ENCODE measurements around the gene IGF2R.
"Not testable (repeated sequence)": the region's sequence is repeated elsewhere in the genome, so short reads cannot be mapped to it uniquely, and the experiment has no call there.

Gene IGF2R

DNA sequence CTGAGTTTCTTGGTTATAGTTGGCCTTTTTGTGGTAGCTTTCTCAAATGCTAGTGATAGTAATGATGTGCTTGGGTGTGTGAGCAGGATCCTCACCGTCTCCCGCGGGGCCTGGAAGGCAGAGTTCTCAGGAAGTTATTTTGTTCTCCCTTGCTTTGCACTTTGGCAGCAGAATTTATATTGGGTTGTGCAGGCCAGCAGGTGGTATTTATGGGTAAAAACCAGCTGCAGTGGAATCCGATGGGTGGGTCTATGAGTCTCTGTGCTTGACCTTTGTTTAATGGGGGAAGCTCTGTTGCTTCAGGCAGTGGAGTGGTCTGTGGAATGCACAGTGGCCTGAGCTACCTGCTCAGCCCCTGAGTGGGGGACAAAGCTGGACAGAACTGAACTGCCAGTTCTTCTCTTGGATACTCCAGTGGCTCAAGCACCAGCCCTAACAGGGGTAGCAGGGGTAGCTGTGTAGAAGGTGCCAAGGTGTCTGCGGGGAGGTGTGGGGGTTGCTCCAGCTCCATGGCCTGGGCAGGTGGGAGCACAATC is 27.3 kb downstream of the IGF2R start:
- no peak overlapping the region for H3K4me3 Mint-ChIP-seq
- H3K4me1 Mint-ChIP-seq = peaks cover 88% of the 10 kb centered on the region
- H3K9me3 Mint-ChIP-seq = peaks cover 17% of the 10 kb centered on the region
- peaks cover 64% of the 10 kb centered on the region for H3K36me3 Mint-ChIP-seq
- no peak overlapping the region for H3K27ac Mint-ChIP-seq
- no peaks in the 10 kb centered on the region for H3K27me3 Mint-ChIP-seq

DNA sequence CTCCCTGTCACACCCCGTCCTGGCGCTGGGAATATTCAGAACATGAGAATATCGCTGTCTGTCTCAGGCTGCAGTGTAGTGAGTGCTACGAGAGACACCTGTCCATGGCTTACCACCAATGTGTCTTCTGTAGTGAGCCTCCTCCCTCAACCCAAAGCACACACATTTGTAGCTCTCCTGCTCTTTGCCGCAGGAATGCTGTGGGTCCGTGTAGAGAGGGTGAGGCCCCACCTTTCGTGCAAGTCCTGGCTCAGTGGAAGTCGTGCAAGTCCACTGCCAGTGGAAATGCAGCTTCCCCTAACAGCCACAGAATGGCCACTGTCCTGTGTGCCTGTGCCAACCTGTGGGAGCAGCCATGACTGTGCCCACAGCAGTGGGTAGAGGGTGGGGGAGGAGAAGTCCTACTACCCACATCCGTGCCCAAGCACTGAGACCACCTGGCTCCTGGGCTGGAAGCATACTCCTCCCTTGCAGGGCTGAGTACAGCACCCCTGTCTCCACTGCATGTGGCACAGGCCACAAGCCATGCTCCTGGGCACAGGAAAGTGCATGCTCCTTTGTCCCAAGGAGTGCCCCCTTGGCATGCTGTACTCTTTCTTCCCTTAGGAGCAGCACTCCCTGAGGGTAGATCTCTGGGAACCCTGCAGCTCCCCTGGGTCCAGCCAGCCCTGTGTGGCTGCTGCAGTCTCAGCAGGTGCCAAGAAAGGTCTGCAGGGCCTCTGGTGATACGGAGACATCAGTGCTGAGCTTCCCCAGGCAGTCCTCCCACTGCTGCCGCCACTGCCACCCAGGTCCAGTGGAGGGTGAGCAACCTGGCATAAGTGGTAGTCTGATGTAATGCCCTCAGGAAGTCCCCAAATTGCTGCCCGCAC is 28.0 kb downstream of the IGF2R start:
- peaks cover 58% of the 10 kb centered on the region for H3K36me3 Mint-ChIP-seq
- peaks cover 17% of the 10 kb centered on the region for H3K9me3 Mint-ChIP-seq
- H3K27me3 Mint-ChIP-seq = no peaks in the 10 kb centered on the region
- H3K4me1 Mint-ChIP-seq = peaks cover 81% of the 10 kb centered on the region
- no peak overlapping the region for H3K4me3 Mint-ChIP-seq
- H3K27ac Mint-ChIP-seq = no peak overlapping the region

DNA sequence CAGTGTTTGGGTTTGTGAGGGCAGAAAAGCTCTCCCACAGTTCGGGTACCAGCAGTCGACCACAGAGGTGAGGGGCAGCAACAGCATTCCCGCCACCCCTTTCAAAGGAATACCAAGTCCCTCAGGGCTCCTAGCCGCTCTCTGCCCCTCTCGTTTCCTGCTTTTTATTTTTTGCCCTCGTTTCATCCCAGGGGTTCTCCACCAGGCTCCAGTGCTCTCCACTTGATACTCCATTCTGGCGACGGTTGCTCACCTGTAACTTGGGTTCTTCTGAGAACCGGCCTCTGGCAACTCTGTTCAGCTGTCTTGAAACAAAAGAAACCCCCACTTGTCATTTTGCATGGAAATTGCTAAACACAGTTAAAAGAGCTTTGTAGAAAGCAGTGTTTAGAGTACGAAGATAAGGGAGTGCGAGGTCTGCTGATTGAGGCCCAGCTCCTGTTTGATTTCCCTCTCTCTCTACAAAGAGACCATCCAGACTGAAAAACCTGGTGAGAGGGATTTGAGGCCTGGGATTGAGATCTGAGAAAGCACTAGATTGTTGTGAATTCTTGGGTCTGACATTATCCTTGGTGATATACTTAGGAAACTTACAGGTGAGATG is 28.7 kb downstream of the IGF2R start:
- no peak overlapping the region for H3K4me3 Mint-ChIP-seq
- peaks cover 55% of the 10 kb centered on the region for H3K36me3 Mint-ChIP-seq
- peaks cover 17% of the 10 kb centered on the region for H3K9me3 Mint-ChIP-seq
- H3K4me1 Mint-ChIP-seq = peaks cover 79% of the 10 kb centered on the region
- no peak overlapping the region for H3K27ac Mint-ChIP-seq
- H3K27me3 Mint-ChIP-seq = no peaks in the 10 kb centered on the region

DNA sequence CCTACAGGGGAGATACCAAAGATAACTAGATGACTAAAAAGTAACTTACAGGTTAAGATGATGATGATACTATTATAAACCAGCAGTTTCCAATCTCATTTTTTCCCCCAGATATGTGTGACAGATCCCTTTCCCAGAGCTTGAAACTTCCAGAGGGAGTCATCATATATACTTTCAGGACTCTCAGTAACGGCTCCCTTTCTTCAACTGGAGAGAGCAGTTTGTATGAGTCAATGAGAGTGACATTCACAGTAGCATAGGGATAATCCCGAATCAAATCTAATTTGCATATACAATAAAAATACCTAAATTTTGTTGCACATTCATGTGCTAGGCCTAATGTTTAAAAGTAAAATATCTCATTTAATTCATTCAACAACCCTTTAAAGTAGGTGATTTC is 29.7 kb downstream of the IGF2R start:
- Mint-ChIP-seq H3K27me3 (no peaks in the 10 kb centered on the region), H3K36me3 (peaks cover 46% of the 10 kb centered on the region), H3K9me3 (peaks cover 17% of the 10 kb centered on the region), H3K4me3 (peak overlapping the region; percentile 65), H3K4me1 (peaks cover 76% of the 10 kb centered on the region), H3K27ac (peak overlapping the region; percentile 60)

DNA sequence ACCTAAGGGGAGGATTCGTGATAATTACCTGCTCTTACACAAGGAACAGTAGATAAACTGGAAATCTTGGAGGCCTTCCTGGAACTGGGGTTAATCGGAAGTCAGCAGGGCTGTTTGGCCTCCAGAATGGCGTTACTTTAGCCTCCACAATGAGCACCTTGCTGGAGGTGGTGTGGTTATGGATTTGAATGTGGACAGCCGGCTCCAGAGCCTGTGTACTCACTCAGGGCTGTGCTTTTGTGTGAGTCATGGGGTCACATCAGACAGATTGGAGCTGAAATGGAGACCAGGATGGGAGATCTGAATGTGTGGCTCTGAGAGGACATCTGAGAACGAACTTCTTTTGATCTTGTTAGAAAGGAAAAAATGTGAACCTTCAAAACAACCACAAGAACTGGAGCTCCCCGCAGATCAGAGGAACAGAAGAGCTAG is 30.4 kb downstream of the IGF2R start:
- Mint-ChIP-seq H3K27ac (no peak overlapping the region), H3K36me3 (peaks cover 46% of the 10 kb centered on the region), H3K27me3 (no peaks in the 10 kb centered on the region), H3K9me3 (peaks cover 11% of the 10 kb centered on the region), H3K4me1 (peaks cover 76% of the 10 kb centered on the region), H3K4me3 (peak overlapping the region; percentile 65)

DNA sequence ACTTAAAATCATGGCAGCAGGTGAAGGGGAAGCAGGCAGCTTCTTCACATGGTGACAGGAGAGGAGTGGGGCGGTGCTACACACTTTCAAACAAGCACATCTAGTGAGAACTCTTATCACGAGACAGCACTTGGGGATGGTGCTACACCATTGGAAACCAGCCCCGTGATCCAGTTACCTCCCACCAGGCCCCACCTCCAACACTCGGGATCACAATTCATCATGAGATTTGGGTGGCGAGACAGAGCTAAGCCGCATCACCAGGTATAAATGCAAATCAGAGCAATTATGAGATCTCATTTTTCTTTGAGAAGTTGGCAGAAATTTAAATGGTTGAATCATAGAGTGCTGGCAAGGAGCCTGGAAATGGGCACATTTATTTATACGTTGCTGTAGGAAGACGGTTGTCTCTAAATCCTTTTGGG is 31.4 kb downstream of the IGF2R start:
- H3K27ac Mint-ChIP-seq = no peak overlapping the region
- H3K27me3 Mint-ChIP-seq = no peaks in the 10 kb centered on the region
- peaks cover 7% of the 10 kb centered on the region for H3K9me3 Mint-ChIP-seq
- peaks cover 69% of the 10 kb centered on the region for H3K4me1 Mint-ChIP-seq
- no peak overlapping the region for H3K4me3 Mint-ChIP-seq
- peaks cover 36% of the 10 kb centered on the region for H3K36me3 Mint-ChIP-seq

DNA sequence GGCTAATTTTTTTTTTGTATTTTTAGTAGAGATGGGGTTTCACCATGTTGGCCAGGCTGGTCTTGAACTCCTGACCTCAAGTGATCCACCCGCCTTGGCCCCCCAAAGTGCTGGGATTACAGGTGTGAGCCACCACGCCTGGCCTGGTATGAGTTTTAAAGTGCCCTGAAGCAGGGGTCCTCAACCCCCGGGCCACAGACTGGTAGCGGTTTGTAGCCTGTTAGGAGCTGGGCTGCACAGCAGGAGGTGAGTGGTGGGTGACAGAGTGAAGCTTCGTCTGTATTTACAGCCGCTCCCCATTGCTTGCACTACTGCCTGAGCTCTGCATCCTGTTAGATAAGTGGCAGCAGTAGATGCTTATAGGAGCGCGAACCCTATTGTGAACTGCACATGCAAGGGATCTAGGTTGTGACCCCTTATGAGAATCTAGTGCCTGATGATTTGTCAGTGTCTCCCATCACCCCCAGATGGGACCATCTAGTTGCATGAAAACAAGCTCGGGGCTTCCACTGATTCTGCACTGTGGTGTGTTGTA is 32.1 kb downstream of the IGF2R start:
- H3K4me1 Mint-ChIP-seq = peaks cover 64% of the 10 kb centered on the region
- peaks cover 31% of the 10 kb centered on the region for H3K36me3 Mint-ChIP-seq
- H3K4me3 Mint-ChIP-seq, H3K27me3 Mint-ChIP-seq, H3K27ac Mint-ChIP-seq, H3K9me3 Mint-ChIP-seq: not testable (repeated sequence)

DNA sequence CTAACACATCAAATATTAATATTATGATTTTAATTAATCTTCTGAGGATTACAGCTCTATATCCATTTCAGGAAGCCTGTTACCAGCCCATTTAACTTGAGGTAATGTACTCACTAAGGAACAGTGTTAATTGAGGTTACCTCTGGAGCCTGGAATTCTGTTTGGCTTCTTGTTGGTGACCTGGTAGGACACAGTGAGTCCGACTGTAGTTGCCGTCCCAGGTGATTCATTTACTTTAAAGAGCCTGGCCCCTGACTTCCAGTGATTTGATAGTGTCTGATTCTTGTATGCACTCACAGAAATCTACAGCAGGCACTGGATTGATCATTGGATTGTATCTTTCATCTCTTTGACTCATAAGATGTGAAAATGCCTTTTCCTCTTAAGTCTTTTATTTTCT is 34.0 kb downstream of the IGF2R start:
- no peaks in the 10 kb centered on the region for H3K9me3 Mint-ChIP-seq
- H3K27ac Mint-ChIP-seq = no peak overlapping the region
- peaks cover 60% of the 10 kb centered on the region for H3K4me1 Mint-ChIP-seq
- H3K36me3 Mint-ChIP-seq = peaks cover 30% of the 10 kb centered on the region
- H3K4me3 Mint-ChIP-seq = no peak overlapping the region
- no peaks in the 10 kb centered on the region for H3K27me3 Mint-ChIP-seq

DNA sequence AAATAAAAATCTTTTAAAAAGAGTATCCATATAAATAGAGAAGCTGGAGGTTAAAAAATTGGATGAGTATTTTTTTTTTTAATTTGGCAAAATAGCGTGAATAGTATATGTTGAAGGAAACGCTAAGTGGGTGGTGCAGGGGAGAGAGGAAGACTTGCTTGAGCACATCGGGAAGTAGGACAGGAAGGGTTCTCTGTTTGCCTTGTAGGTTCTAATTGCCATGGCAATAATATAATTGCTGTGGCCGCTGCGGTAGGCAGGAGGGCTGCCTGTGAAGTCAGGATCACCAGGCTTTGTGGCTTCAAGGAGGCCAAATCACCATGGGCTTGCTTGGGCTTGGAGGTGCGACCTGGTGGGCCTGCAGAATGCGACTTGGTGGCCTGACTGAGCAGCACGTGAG is 35.1 kb downstream of the IGF2R start:
- Mint-ChIP-seq H3K4me1 (peaks cover 58% of the 10 kb centered on the region), H3K4me3 (peak overlapping the region; percentile 11), H3K27ac (no peak overlapping the region), H3K36me3 (peaks cover 26% of the 10 kb centered on the region), H3K9me3 (no peaks in the 10 kb centered on the region), H3K27me3 (no peaks in the 10 kb centered on the region)

DNA sequence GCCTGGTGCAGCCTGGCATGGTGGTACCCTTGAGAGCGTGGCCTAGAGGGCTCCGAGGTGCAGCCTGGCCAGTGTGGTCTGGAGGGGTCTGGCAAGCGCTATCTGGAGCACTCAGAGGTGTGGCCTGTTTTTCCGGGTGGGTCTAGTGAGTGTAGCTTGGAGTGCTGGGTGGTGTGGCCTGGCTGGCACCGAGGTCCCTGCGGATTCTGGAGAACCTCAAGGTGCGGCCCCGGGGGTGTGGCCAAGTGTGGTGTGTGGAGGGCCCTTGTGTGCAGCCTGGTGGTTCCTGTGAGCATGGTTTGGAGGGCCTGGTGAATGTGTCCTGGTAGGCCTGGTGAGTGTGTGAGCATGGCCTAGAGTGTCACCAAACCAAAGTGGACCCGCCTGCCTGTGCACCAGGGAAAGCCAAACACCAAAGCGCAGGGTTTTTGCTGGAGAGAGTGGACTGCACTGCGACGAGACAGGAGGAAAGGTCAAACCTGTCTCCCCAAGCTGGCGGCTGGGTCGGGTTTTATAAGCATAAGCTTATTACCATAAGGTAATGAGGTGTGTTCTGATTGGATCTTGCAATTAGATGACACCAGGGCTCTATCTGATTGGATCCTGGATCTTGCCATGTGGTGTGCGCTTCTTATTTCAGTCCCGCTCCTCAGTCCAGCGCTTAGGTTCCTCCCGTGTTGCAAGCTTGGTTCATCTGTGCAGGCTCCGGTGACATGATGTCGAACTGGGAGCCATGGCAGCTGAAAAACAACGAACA is 35.7 kb downstream of the IGF2R start:
- Mint-ChIP-seq H3K9me3 (no peaks in the 10 kb centered on the region), H3K4me3 (peak overlapping the region; percentile 7), H3K36me3 (peaks cover 23% of the 10 kb centered on the region), H3K4me1 (peaks cover 53% of the 10 kb centered on the region), H3K27me3 (no peaks in the 10 kb centered on the region), H3K27ac (no peak overlapping the region)

DNA sequence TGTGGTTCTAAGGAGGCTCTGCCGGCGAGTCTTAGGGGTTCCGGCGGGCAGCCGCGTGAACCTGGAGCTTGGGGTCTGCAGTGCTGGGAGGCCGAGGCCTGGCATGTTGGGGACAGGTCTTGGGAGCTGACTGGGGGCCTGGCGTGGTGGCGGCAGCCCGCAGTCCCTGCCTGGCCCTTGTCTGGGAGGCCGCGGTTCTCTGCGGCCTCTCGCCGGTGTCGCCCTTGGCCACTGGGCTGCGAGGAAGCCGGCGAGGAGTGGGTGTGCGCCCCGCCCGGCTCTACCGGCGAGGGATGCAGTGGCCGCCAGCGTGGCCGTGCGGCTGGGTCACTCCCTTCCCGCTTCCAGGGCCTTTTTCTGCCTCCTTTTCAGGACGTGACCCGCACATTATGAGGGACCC is 36.3 kb downstream of the IGF2R start:
- no peak overlapping the region for H3K27ac Mint-ChIP-seq

DNA sequence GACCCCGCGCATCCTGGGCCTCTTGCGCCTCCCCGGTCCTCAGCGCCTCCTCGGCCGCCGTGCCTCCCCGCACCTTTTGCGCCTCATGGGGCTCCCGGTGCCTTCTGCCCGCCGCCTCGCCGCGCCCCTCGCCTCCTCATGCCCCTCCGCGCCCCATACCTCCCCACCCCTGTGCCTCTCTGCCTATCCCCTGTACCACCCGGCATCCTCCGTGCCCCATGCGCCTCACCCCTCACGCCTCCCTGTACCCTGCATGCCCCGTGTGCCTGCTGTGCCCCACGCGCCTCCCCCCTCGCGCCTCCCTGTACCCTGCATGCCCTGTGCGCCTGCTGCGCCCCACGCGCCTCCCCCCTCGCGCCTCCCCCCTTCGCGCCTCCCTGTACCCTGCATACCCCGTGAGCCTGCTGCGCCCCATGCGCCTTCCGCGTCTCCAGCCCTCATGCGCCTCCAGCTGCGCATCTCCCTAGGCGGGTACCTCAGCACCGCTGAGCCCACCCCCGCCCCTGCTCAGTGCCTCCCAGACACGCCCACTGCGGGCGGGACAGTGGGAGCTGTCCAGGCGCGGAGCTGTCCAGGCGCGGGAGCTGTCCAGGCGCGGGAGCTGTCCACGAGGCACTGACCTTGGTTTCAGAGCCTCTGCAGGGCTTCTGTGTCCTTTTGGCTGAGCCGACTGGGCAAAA is 37.1 kb downstream of the IGF2R start:
- Mint-ChIP-seq H3K4me1 (peaks cover 43% of the 10 kb centered on the region), H3K27ac (no peak overlapping the region), H3K4me3 (peak overlapping the region; percentile 49), H3K27me3 (no peaks in the 10 kb centered on the region), H3K9me3 (no peaks in the 10 kb centered on the region), H3K36me3 (peaks cover 19% of the 10 kb centered on the region)

More for the DNA sequence above, 36.3 kb downstream of the IGF2R start:
- peaks cover 47% of the 10 kb centered on the region for H3K4me1 Mint-ChIP-seq
- H3K9me3 Mint-ChIP-seq = no peaks in the 10 kb centered on the region
- peaks cover 19% of the 10 kb centered on the region for H3K36me3 Mint-ChIP-seq
- peak overlapping the region; percentile 7 for H3K4me3 Mint-ChIP-seq
- H3K27me3 Mint-ChIP-seq = no peaks in the 10 kb centered on the region

DNA sequence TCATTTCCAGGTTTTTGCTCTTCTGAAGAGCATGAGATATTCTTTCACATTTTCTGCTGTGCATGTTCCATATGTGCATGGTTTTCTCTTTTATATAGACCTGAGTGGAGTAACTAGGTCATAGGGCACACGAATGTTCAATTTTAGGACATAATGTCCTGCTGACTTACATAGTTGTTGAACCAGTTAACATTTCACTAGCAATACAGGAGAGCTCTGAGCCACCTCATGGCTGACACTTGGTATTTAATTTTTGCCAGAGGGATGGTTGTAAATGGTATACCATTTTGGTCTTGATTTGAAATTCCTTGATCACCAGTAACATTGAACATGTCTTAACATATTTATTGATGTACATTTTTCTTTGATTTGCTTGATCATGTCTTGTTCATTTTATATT is 38.3 kb downstream of the IGF2R start:
- H3K4me3 Mint-ChIP-seq = no peak overlapping the region
- H3K27ac Mint-ChIP-seq = no peak overlapping the region
- no peaks in the 10 kb centered on the region for H3K9me3 Mint-ChIP-seq
- H3K36me3 Mint-ChIP-seq = peaks cover 24% of the 10 kb centered on the region
- no peaks in the 10 kb centered on the region for H3K27me3 Mint-ChIP-seq
- H3K4me1 Mint-ChIP-seq = peaks cover 51% of the 10 kb centered on the region

DNA sequence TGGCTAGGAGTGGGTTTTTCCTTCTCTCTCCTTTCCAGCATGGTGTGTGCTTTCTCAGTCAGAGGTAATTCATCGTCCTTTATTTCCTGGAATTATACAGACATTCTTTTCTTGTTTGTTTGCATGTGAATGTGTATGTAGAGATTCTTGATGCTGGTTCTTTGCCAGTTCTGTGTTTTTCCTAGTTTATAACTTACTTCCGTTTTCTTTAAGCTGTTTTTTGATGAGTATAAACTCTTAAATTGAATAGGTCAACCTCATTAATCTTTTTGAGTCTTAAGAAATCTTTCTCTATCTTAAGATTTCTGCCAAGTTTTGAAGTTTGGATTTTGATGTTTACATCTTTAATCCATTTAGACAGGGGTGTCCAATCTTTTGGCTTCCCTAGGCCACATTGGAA is 38.7 kb downstream of the IGF2R start:
- Mint-ChIP-seq H3K27ac (no peak overlapping the region), H3K36me3 (peaks cover 23% of the 10 kb centered on the region), H3K4me3 (no peak overlapping the region), H3K9me3 (no peaks in the 10 kb centered on the region), H3K27me3 (no peaks in the 10 kb centered on the region), H3K4me1 (peaks cover 48% of the 10 kb centered on the region)

DNA sequence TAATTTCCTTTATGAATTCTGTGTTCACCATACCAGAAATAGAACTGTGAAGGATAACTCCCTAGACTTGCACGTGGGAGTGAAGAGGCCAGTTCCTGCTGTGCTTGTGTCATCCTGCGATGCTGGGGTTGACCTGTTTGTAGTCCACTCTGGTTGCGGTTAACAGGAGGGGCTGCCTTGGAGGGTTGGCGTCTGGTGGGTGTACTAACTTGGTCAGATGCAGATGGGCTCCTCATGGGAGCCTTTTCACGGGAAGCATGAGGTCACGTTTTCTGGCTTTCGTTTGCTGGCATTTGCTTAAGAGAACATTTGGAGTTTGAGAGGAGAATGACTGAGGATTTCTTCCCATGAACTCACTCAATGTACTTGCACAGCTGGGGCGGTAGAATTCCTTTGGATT is 41.2 kb downstream of the IGF2R start:
- Mint-ChIP-seq H3K36me3 (peaks cover 21% of the 10 kb centered on the region), H3K4me1 (peaks cover 55% of the 10 kb centered on the region), H3K27ac (no peak overlapping the region), H3K27me3 (no peaks in the 10 kb centered on the region), H3K9me3 (no peaks in the 10 kb centered on the region), H3K4me3 (no peak overlapping the region)
